GM12878 (cell line): ENCODE measurements around the gene MSI2. TPM values are rescaled to one million over a fixed set of nuclear protein-coding genes. Genes with fewer than 3 reads are reported as not detected.

Experiments used
- ATAC-seq: fragments of 200-7000 bp; cut with Tn5 transposase; 3 replicates; pipeline ENCODE4 v1.9.1; 2020; ENCODE audit warnings: mild to moderate bottlenecking, moderate library complexity
- BruUV-seq: library from RNA; stranded (reverse); fragments of 400-500 nt; replicated peaks from 2 replicates; lab custom pipeline; 2021; lab: Mats Ljungman, UMichigan
- CTCF ChIA-PET: fragments of 300-600 bp; sonication (Branson Sonifier 250); formaldehyde crosslinking; extraction: SDS; loops from one replicate; lab custom pipeline; 2021; ENCODE audit warnings: inconsistent platforms; lab: Yijun Ruan, JAX
- POLR2A ChIA-PET: fragments of 350-600 bp; formaldehyde crosslinking; extraction: SDS; loops from one replicate; lab custom pipeline; 2021; ENCODE audit warnings: inconsistent platforms; lab: Charles Lee
- RAD21 ChIA-PET: fragments of 300-600 bp; sonication (Branson Sonifier 250); formaldehyde crosslinking; loops from one replicate; lab custom pipeline; 2023; ENCODE audit warnings: antibody characterized with exemption; ENCODE audit not compliant: unreplicated experiment; lab: Charles Lee
- SMC1A ChIA-PET: fragments of 300-600 bp; sonication (Branson Sonifier 250); formaldehyde crosslinking; loops from one replicate; lab custom pipeline; 2023; ENCODE audit not compliant: unreplicated experiment, uncharacterized antibody; lab: Charles Lee
- DNase-seq: peaks from one replicate; pipeline ENCODE4 v3.0.0-alpha.2; 2011; ENCODE audit warnings: low read depth, low spot score
- FAIRE-seq: peaks from 3 replicates; lab custom pipeline; 2011; peaks lifted over from hg19 to GRCh38; lab: Jason Lieb, UNC
- H2AFZ ChIP-seq: 2 replicates; pipeline ENCODE4 v1.6.0; 2011; ENCODE audit warnings: low read depth, low read length, control low read depth; ENCODE audit not compliant: control insufficient read depth
- H3K27ac ChIP-seq: 2 replicates; pipeline ENCODE4 v1.5.1; 2011; ENCODE audit warnings: control low read depth; ENCODE audit not compliant: control insufficient read depth, insufficient read depth
- H3K27me3 ChIP-seq, 2 experiments: replicated peaks in 1 of 2; 2 replicates each; pipeline versions ENCODE4 v1.6.0 to v1.6.1; 2011; ENCODE audit warnings: low read length in 1 of 2; ENCODE audit not compliant: control insufficient read depth in 2 of 2, insufficient read depth in 2 of 2
- H3K36me3 ChIP-seq, 2 experiments: 2 replicates each; pipeline ENCODE4 v1.5.1; 2011; ENCODE audit warnings: low read length in 1 of 2; ENCODE audit not compliant: control insufficient read depth in 2 of 2, insufficient read depth in 2 of 2
- H3K4me1 ChIP-seq: 2 replicates; pipeline ENCODE4 v1.6.1; 2011; ENCODE audit warnings: mild to moderate bottlenecking, low read length, moderate library complexity, mixed read lengths; ENCODE audit not compliant: control insufficient read depth, insufficient read depth
- H3K4me2 ChIP-seq: 2 replicates; pipeline ENCODE4 v1.6.0; 2011; ENCODE audit warnings: control low read depth; ENCODE audit not compliant: control insufficient read depth, insufficient read depth
- H3K4me3 ChIP-seq: fragments of 200-600 bp; sonication (generic); 2 replicates; pipeline ENCODE4 v1.5.1; 2016
- H3K79me2 ChIP-seq: 2 replicates; pipeline ENCODE4 v1.6.0; 2011; ENCODE audit warnings: low read length; ENCODE audit not compliant: control insufficient read depth, insufficient read depth
- H3K9ac ChIP-seq: 2 replicates; pipeline ENCODE4 v1.8.0; 2011; ENCODE audit warnings: low read length, control low read depth, mixed read lengths; ENCODE audit not compliant: control insufficient read depth, insufficient read depth
- H3K9me3 ChIP-seq: replicated peaks from 3 replicates; pipeline ENCODE4 v1.5.1; 2011; ENCODE audit warnings: mild to moderate bottlenecking, low read length; ENCODE audit not compliant: control insufficient read depth, insufficient read depth
- H4K20me1 ChIP-seq: 2 replicates; pipeline ENCODE4 v1.6.0; 2011; ENCODE audit not compliant: control insufficient read depth, insufficient read depth
- BCL11A ChIP-seq: IDR thresholded peaks from 2 replicates; pipeline ENCODE4 v1.6.1; 2011; ENCODE audit warnings: low read depth, low read length
- CHD1 ChIP-seq: IDR thresholded peaks from 2 replicates; pipeline ENCODE4 v1.6.1; 2012; ENCODE audit warnings: low read depth, low read length, improper control_type of control experiment
- EED ChIP-seq: sonication (generic); IDR thresholded peaks from 2 replicates; pipeline ENCODE4 v1.6.1; 2016; ENCODE audit warnings: antibody characterized with exemption, low read depth
- EZH2 ChIP-seq: IDR thresholded peaks from 2 replicates; pipeline ENCODE4 v1.6.1; 2012; ENCODE audit warnings: low read depth, mild to moderate bottlenecking, control low read depth, inconsistent platforms, low read length, borderline replicate concordance; ENCODE audit not compliant: control insufficient read depth
- IKZF1 ChIP-seq: fragments of 450-650 bp; conservative IDR thresholded peaks from 2 replicates; pipeline ENCODE4 v1.6.1; 2017; ENCODE audit warnings: antibody characterized with exemption, mild to moderate bottlenecking
- IKZF2 ChIP-seq, 2 experiments: fragments of 450-650 bp; IDR thresholded peaks; 2 replicates each; pipeline ENCODE4 v1.6.1; 2017; ENCODE audit warnings: mild to moderate bottlenecking in 2 of 2, moderate library complexity in 2 of 2
- IRF4 ChIP-seq: IDR thresholded peaks from 2 replicates; pipeline ENCODE4 v1.6.1; 2011; ENCODE audit warnings: low read depth, low read length
- JUNB ChIP-seq: IDR thresholded peaks from 2 replicates; pipeline ENCODE4 v1.6.1; 2016; ENCODE audit warnings: antibody characterized with exemption, mild to moderate bottlenecking
- NKRF ChIP-seq: fragments of 450-650 bp; conservative IDR thresholded peaks from 2 replicates; pipeline ENCODE4 v1.6.1; 2017; ENCODE audit warnings: mild to moderate bottlenecking, moderate library complexity
- RCOR1 ChIP-seq: conservative IDR thresholded peaks from 2 replicates; pipeline ENCODE4 v1.6.1; 2012; ENCODE audit warnings: low read depth, low read length, improper control_type of control experiment
- RFX5 ChIP-seq: IDR thresholded peaks from 2 replicates; pipeline ENCODE4 v1.6.1; 2011; ENCODE audit warnings: low read depth, low read length, improper control_type of control experiment
- ZNF217 ChIP-seq: fragments of 450-650 bp; IDR thresholded peaks from 2 replicates; pipeline ENCODE4 v1.6.1; 2017; ENCODE audit warnings: antibody characterized with exemption, mild to moderate bottlenecking
- ZNF622 ChIP-seq: fragments of 450-650 bp; IDR thresholded peaks from 2 replicates; pipeline ENCODE4 v1.6.1; 2017; ENCODE audit warnings: mild to moderate bottlenecking, inconsistent platforms
- WGBS: methylation state at CpG from one replicate; pipeline ENCODE4 v1.1.6; 2016; ENCODE audit warnings: low lambda C conversion rate; ENCODE audit not compliant: insufficient replicate concordance, insufficient coverage; ENCODE audit errors: missing lambda C conversion rate; 5-methylcytosine and 5-hydroxymethylcytosine counted together
- in situ Hi-C: fragments of 300-500 bp; cut with MboI; formaldehyde crosslinking; loops from 9 replicates; pipeline ENCODE4 v1.14.3; 2018; ENCODE audit warnings: mixed read lengths
- intact Hi-C: fragments of 100-400 bp; cut with micrococcal nuclease; formaldehyde crosslinking; loops from one replicate; pipeline ENCODE4 v1.14.2; 2022; ENCODE audit not compliant: unreplicated experiment
- polyA plus RNA-seq, 11 experiments: library from polyadenylated mRNA; depleted of rRNA in 4 of 11; unstranded in 6 of 11; stranded (reverse) in 5 of 11; fragments of >200 nt; fragmentation: Nextera tagmentation in 4 of 11; fragmentation: Illumina TruSeq in 1 of 11; extraction: Ambion mirVana in 4 of 11; extraction: Trizol in 1 of 11; gene quantifications; 1 replicate in 1 of 11; 2 replicates in 10 of 11; pipeline versions ENCODE4 v1.2.1 to v1.2.3, GENCODE V29; 2011 to 2016; ENCODE audit warnings: inconsistent platforms in 2 of 11, missing spikeins in 2 of 11, low read depth in 1 of 11
- total RNA-seq, 4 experiments: library from RNA; depleted of rRNA in 3 of 4; stranded (reverse); fragments of >200 nt in 3 of 4; fragmentation: Illumina TruSeq in 1 of 4; extraction: Trizol in 1 of 4; gene quantifications; 2 replicates each; pipeline versions ENCODE4 v1.2.1 to v1.2.3, GENCODE V29; 2013 to 2021
- TF ChIP-seq, protein P1 (sequence below): IDR thresholded peaks from 2 replicates; pipeline ENCODE4 v1.6.1; 2011; ENCODE audit warnings: low read depth, low read length, improper control_type of control experiment, borderline replicate concordance
- TF ChIP-seq, protein P2 (sequence below): fragments of 450-650 bp; IDR thresholded peaks from 2 replicates; pipeline ENCODE4 v1.6.1; 2016; ENCODE audit warnings: mild to moderate bottlenecking, moderate library complexity, borderline replicate concordance
- TF ChIP-seq, protein P3 (sequence below): fragments of 450-650 bp; IDR thresholded peaks from 2 replicates; pipeline ENCODE4 v1.6.1; 2016; ENCODE audit warnings: mild to moderate bottlenecking

Gene MSI2
- total and polyA plus RNA-seq, 10 of the 15 experiments (the other 5 are each of a cell fraction or from before 2014, with no cell fraction given) = 6.1 to 76.1 (median 42.0) TPM

DNA sequence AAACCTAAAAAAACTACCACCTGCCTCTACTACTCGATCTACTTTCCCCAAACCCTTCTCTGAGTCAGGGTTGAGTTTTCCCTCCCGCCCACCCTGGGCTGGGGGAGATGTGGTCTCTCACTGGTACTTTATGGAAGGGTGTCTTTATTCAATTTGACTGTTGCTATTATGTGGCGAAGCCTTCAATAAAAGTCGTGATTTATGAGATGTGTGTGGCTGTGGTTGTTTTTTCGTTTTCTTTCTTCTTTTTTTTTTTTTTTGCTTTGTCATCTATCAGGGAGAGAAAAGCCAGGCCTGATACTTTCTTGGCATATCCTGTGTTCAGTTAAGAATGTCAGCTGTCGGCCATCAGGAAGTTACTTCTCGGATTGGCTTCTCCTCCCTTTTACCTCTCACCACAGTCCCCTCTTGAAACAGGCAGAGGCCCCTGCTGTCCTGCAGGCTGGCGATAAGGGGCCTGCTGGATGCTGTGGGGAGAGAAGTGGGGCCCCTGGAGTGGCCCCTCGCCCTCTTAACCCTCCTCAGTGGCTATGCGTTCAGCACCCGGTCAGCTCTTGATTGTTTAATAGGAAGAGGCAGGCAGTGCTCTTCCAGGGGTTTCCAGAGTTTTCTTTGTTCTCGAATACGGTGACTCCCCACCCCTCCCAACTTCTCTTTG, 123.0 kb downstream of the MSI2 start:
- no peak for DNase-seq
- no peak overlapping the region for H3K27ac ChIP-seq
- H3K79me2 ChIP-seq = 0 out of 2 replicates have a peak, but pooled peaks cover under 1% of the 10 kb centered on the region
- 81% methylated on average over 10 of the region's 13 CpGs for WGBS
- no peak overlapping the region for H3K4me3 ChIP-seq
- SMC1A ChIA-PET = interaction anchor here (1.2 kb wide), 1 partner anchor 29 kb away, joined by 4 read pairs; no protein-coding TSS in a partner anchor
- RAD21 ChIA-PET = interaction anchor here (1.6 kb wide), 1 partner anchor 22 kb away, joined by 3 read pairs; no protein-coding TSS in a partner anchor
- intact Hi-C loops (no loop called here), in situ Hi-C loops (no loop called here)
- CTCF ChIA-PET = no interaction called here
- FAIRE-seq = no peak
- H3K4me2 ChIP-seq = no peak overlapping the region
- POLR2A ChIA-PET = no interaction called here
- ATAC-seq = no peak
- no peaks in the 10 kb centered on the region for H4K20me1 ChIP-seq
- H3K9me3 ChIP-seq = no peaks in the 10 kb centered on the region; the same call in 2 of the 3 replicates
- no peak overlapping the region for H2AFZ ChIP-seq
- BruUV-seq = no TSS peak
- H3K36me3 ChIP-seq = peaks cover 1 to 2% of the 10 kb centered on the region in 2 experiments; a peak in 2 of 4 replicates
- no peaks in the 10 kb centered on the region for H3K27me3 ChIP-seq
- no peaks in the 10 kb centered on the region for H3K4me1 ChIP-seq
- no peak overlapping the region for H3K9ac ChIP-seq
- TF ChIP-seq IRF4 (no peak), NKRF (no peak), RCOR1 (no peak), ZNF217 (no peak), JUNB (no peak), IKZF2 (IDR thresholded peaks at IDR 0.05) (no peak), IKZF1 (no peak), CHD1 (no peak), ZNF622 (no peak), EZH2 (no peak), BCL11A (no peak), RFX5 (no peak), EED (no peak)
- TF ChIP-seq, protein P1, sequence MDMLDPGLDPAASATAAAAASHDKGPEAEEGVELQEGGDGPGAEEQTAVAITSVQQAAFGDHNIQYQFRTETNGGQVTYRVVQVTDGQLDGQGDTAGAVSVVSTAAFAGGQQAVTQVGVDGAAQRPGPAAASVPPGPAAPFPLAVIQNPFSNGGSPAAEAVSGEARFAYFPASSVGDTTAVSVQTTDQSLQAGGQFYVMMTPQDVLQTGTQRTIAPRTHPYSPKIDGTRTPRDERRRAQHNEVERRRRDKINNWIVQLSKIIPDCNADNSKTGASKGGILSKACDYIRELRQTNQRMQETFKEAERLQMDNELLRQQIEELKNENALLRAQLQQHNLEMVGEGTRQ = no peak
- TF ChIP-seq, protein P2, sequence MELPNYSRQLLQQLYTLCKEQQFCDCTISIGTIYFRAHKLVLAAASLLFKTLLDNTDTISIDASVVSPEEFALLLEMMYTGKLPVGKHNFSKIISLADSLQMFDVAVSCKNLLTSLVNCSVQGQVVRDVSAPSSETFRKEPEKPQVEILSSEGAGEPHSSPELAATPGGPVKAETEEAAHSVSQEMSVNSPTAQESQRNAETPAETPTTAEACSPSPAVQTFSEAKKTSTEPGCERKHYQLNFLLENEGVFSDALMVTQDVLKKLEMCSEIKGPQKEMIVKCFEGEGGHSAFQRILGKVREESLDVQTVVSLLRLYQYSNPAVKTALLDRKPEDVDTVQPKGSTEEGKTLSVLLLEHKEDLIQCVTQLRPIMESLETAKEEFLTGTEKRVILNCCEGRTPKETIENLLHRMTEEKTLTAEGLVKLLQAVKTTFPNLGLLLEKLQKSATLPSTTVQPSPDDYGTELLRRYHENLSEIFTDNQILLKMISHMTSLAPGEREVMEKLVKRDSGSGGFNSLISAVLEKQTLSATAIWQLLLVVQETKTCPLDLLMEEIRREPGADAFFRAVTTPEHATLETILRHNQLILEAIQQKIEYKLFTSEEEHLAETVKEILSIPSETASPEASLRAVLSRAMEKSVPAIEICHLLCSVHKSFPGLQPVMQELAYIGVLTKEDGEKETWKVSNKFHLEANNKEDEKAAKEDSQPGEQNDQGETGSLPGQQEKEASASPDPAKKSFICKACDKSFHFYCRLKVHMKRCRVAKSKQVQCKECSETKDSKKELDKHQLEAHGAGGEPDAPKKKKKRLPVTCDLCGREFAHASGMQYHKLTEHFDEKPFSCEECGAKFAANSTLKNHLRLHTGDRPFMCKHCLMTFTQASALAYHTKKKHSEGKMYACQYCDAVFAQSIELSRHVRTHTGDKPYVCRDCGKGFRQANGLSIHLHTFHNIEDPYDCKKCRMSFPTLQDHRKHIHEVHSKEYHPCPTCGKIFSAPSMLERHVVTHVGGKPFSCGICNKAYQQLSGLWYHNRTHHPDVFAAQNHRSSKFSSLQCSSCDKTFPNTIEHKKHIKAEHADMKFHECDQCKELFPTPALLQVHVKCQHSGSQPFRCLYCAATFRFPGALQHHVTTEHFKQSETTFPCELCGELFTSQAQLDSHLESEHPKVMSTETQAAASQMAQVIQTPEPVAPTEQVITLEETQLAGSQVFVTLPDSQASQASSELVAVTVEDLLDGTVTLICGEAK = no peak
- TF ChIP-seq, protein P3, sequence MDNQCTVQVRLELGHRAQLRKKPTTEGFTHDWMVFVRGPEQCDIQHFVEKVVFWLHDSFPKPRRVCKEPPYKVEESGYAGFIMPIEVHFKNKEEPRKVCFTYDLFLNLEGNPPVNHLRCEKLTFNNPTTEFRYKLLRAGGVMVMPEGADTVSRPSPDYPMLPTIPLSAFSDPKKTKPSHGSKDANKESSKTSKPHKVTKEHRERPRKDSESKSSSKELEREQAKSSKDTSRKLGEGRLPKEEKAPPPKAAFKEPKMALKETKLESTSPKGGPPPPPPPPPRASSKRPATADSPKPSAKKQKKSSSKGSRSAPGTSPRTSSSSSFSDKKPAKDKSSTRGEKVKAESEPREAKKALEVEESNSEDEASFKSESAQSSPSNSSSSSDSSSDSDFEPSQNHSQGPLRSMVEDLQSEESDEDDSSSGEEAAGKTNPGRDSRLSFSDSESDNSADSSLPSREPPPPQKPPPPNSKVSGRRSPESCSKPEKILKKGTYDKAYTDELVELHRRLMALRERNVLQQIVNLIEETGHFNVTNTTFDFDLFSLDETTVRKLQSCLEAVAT = no peak
